ENCODE measurements around the gene BACH1.

GRCh38 chr21:29305068-29305467, 6.3 kb downstream of the BACH1 start:
- TF ChIP-seq CTCF (IDR thresholded peaks at IDR 0.05; ENCODE audit: insufficient read depth, low read depth, low read length) (no peak), EZH2 (IDR thresholded peaks at IDR 0.05; ENCODE audit: insufficient read depth, low read length) (no peak)

Measured in astrocyte (in vitro differentiated cells and primary cell).